AG04449 (cell line): Measurements from ENCODE around the gene P2RX3.

ENCODE experiments used
- CTCF ChIA-PET: fragments of 350-600 bp; formaldehyde crosslinking; extraction: SDS; loops from one replicate; lab custom pipeline; 2021; ENCODE audit warnings: antibody characterized with exemption; lab: Yijun Ruan, JAX
- POLR2A ChIA-PET: fragments of 400-600, 350-600 bp; formaldehyde crosslinking; extraction: SDS; loops from one replicate; lab custom pipeline; 2020; ENCODE audit warnings: antibody characterized with exemption, inconsistent platforms; lab: Yijun Ruan, JAX
- DNase-seq: peaks from one replicate; pipeline ENCODE4 v3.0.0-alpha.2; 2010; ENCODE audit warnings: low read depth, low spot score
- H3K4me3 ChIP-seq: 2 replicates; pipeline ENCODE4 v1.5.1; 2011; ENCODE audit warnings: low read depth, mild to moderate bottlenecking, control low read depth, low read length
- TF ChIP-seq, protein P1 (sequence below): IDR thresholded peaks from one replicate; pipeline ENCODE4 v1.5.1; 2011; ENCODE audit warnings: mild to moderate bottlenecking, moderate library complexity, low read length, control low read depth, inconsistent platforms; ENCODE audit not compliant: insufficient read depth; ENCODE audit errors: missing control alignments

The P2RX3 gene

DNA sequence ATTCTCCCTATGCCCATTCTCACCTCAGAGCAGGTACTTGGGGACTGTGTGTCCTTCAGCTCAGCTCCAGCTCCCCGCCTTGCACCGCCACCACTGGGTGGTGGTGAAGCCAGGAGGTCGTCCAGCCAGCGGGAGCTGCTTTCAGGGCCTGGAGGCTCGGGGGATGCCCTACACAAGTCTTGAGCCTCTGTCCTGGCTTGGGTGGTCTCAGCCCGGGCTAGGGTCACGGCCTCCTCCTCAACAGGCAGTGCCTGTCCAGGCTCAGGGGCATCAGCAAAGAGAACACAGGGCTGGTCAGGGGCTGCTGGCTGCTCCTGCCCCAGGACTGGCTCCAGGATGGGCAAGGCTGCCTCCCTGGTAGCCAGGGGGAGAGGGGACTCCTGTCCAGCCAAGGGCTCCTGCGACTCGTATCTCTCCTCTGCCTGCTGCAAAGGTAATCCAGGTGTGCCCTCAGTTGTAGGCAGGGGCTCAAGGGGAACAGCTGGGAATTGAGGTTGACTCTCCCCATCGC is 25.6 kb upstream of the P2RX3 start:
- ChIA-PET POLR2A (interaction anchor here (3.1 to 3.2 kb wide), 2 partner anchors 10 to 19 kb away, joined by 24 to 38 read pairs; no protein-coding TSS in a partner anchor), CTCF (interaction anchor here (0.9 to 2.9 kb wide), 3 partner anchors 9 to 255 kb away, joined by 3 to 17 read pairs (median 3); partner anchors contain the start of gene UBE2L6)
- no peak for DNase-seq
- TF ChIP-seq, protein P1, sequence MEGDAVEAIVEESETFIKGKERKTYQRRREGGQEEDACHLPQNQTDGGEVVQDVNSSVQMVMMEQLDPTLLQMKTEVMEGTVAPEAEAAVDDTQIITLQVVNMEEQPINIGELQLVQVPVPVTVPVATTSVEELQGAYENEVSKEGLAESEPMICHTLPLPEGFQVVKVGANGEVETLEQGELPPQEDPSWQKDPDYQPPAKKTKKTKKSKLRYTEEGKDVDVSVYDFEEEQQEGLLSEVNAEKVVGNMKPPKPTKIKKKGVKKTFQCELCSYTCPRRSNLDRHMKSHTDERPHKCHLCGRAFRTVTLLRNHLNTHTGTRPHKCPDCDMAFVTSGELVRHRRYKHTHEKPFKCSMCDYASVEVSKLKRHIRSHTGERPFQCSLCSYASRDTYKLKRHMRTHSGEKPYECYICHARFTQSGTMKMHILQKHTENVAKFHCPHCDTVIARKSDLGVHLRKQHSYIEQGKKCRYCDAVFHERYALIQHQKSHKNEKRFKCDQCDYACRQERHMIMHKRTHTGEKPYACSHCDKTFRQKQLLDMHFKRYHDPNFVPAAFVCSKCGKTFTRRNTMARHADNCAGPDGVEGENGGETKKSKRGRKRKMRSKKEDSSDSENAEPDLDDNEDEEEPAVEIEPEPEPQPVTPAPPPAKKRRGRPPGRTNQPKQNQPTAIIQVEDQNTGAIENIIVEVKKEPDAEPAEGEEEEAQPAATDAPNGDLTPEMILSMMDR: no peak
- H3K4me3 ChIP-seq: no peak overlapping the region

DNA sequence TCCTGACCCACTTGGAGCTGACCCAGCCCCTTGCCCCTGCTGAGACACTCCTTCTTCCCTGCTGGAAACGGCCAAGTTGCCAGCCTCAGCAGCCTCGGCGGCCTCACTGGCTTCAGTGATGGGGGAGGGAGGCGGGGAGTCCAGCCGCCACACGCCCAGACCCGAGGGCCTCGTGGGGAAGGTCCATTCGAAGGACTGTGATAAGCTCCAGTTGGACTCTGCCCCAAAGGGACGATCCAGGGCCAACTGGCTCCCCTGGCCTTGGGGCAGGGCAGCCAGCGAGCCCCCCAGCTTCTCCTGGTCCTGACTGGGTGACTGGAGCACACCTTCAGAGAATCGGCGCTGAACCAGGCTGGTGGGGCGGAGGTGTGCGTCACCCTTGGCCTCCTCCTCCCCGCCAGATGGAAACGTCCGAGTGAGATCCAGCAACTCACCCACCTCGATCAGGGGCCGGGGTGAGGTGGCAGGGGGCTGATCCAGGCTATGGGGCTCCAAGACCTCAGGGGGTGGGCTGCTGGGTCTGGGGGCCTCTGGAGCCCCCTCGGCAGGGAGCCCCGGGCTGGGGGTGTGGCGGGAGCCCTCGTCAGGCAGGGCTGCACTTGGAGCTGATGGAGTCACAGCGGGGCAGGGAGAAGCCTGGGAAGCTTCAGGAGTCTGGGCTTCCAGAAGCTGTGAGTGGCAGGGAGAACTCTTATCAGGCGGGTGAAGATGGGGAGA is 24.9 kb upstream of the P2RX3 start:
- ChIA-PET POLR2A (interaction anchor here (1.1 to 3.2 kb wide), 3 partner anchors 9 to 19 kb away, joined by 3 to 38 read pairs (median 24); no protein-coding TSS in a partner anchor), CTCF (interaction anchor here (1.1 to 2.9 kb wide), 2 partner anchors 9 to 36 kb away, joined by 3 to 17 read pairs; no protein-coding TSS in a partner anchor)
- no peak for DNase-seq

DNA sequence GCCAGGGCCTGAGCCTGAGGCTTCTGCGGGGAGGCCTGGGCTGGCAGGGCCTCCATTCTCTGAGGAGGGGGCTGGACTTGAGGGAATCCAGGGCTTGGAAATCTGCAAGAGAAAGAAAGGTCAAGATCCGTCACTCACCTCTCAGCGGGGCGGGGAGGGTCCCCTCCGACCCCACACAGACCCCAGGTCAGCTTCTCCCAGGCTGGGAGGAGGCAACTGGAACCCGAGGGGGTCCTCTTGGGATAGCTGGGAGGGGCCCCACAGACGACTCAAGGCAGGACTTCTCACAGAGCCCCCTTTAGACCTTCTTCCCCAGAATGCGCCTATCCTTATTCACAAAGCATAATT is 24.4 kb upstream of the P2RX3 start:
- no peak overlapping the region for H3K4me3 ChIP-seq
- ChIA-PET POLR2A (interaction anchor here (1.1 to 3.2 kb wide), 2 partner anchors 8 to 20 kb away, joined by 3 to 24 read pairs; no protein-coding TSS in a partner anchor), CTCF (no interaction called here)
- TF ChIP-seq, protein P1: no peak
- DNase-seq: no peak

More for the DNA sequence above, 24.9 kb upstream of the P2RX3 start:
- TF ChIP-seq, protein P1: no peak
- H3K4me3 ChIP-seq: no peak overlapping the region

DNA sequence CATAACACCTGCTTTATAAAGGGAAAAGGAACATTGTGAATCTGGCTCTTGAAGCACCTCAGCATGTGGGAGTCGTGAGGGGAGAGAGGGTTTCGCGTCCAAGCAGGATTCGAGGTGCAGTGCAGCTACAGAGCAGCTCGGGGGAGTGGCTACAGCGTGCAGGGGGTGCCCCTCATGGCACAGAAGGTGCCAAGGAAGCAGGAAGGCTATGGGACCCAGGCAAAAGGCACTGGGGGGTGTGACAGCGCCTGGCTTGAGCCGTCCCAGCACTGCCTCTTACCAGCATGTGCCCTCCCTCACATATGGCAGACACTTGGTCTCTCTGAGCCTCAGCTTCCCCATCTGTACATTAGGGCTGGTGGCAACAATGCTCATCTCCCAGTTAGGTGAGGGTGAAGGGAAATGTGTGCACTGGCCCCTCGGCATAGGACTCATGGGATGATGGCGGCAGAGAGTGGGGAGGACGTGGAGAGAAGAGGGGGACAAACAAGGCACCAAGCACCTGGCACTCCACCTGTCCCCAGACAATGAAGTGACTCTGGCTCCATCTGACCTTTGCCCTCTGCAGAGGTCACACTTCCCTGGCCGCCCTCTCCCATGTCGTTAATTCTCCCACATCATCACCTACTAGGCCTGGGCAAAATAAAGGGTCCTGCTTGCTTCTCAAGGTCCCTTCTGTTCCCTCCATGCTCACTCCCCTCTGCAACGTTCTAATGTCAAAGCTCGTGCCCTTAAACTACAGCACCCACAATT is 23.8 kb upstream of the P2RX3 start:
- ChIA-PET CTCF (no interaction called here), POLR2A (interaction anchor here (1.1 kb wide), 1 partner anchor 7 kb away, joined by 3 read pairs; no protein-coding TSS in a partner anchor)
- TF ChIP-seq, protein P1: no peak
- no peak overlapping the region for H3K4me3 ChIP-seq
- no peak for DNase-seq

DNA sequence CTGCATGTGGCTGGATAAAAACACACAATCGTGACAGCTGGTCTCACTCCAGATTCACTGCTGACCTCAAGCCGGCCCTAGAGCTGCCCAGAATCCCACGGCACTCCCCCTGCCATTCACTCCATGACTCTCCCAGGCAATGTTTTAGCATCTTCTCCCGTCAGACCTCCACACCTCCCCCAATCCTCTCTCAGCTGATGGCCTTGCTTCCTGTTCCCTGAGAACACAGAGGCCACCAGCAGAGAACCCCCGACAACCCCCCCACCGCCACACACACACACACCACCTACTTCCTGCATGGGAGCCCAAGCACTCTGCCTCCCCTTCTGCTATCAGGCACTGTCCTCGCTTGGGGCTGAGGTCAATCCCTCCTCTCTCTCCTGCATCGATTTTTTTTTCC is 22.7 kb upstream of the P2RX3 start:
- no peak for DNase-seq
- ChIA-PET POLR2A (interaction anchor here (1.0 kb wide), 1 partner anchor 10 kb away, joined by 3 read pairs; the partner anchor contains the start of gene TNKS1BP1), CTCF (no interaction called here)
- no peak overlapping the region for H3K4me3 ChIP-seq
- TF ChIP-seq, protein P1: no peak

DNA sequence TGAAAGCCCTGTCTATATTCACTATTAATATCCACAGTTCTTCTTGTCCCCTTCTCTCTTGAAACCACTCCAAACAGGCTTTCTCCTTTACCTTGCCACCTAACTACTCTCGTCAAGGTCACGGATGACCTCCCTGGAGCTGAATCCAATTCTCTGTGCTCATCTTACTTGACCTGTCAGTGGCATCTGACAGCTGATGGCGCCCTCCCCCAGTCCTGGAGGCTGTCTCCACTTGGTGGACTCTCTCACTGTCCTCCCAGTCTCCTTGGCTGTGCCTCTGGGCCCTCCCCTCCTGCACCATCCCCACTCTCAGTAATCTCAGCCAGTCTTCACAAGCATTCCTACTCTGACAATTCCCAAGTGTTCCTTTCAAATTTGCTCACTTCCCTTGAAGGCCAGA is 22.1 kb upstream of the P2RX3 start:
- POLR2A ChIA-PET: interaction anchor here (1.0 kb wide), 1 partner anchor 10 kb away, joined by 3 read pairs; the partner anchor contains the start of gene TNKS1BP1
- CTCF ChIA-PET: no interaction called here
- no peak for DNase-seq
- no peak overlapping the region for H3K4me3 ChIP-seq
- TF ChIP-seq, protein P1: no peak
